Posterior vena cava (tissue), 2 donors: ENCODE results near the gene PER3. TPM values are rescaled to one million over a fixed set of nuclear protein-coding genes. Genes with fewer than 3 reads are reported as not detected.

ENCODE experiments used
- DNase-seq: peaks from one replicate; pipeline ENCODE4 v3.0.0-alpha.2; 2020; ENCODE audit warnings: low spot score
- intact Hi-C, 2 donors: fragments of 100-400 bp; cut with DNase I; formaldehyde crosslinking; loops; one replicate each; pipeline versions ENCODE4 v1.14.1 to v1.14.2; 2022 to 2023
- total RNA-seq, 2 donors: library from RNA; stranded (reverse); fragmentation: NEBNext Ultra II Directional; extraction: Animal tissue kit (Norgen Biotek cat#: 25700); gene quantifications; one replicate each; pipeline ENCODE4 v1.2.1, GENCODE V29; 2021
- donor health status: DM: yes; HTN: yes; CAD: no.
- donor health status: DM: yes; HTN: yes; CAD: no.

The PER3 gene
- total RNA-seq, 2 donors from 2014 or later = 11.3 to 19.0 TPM

DNA sequence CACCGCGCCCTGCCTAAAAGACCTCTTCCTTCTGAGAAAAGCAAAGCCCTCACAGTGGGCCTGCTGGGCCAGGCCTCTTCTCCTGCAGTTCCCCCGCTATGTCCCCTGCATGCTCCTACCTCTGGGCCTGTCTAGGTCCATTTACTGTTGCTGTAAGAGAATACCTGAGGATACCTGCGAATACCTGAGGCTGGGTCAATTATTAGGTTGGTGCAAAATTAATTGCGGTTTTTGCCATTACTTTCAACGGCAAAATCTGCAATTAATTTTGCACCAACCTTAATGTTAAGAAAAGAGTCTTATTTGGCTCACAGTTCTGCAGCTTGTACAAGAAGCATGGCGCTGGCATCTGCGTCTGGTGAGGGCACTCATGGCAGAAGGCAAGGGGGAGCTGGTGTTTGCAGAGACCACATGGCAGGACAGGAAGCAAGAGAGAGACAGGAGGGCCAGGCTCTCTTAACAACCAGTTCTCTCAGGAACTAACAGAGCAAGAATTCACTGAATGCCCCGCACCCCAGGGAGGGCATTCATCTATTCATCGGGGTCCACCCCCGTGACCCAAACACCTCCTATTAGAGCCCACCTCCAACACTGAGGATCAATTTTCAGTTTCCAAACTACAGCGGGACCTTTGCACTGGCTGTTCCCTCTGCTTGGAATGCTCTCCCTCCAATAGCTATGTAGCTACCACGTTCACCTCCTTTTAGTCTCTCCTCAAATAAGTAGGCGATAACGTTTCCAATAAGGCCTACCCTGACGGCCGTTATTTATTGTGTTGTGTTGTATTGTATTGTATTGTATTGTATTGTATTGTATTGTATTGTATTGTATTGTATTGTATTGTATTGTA, 78.3 kb downstream of the PER3 start:
- intact Hi-C loops = no loop called here
- DNase-seq = no peak

DNA sequence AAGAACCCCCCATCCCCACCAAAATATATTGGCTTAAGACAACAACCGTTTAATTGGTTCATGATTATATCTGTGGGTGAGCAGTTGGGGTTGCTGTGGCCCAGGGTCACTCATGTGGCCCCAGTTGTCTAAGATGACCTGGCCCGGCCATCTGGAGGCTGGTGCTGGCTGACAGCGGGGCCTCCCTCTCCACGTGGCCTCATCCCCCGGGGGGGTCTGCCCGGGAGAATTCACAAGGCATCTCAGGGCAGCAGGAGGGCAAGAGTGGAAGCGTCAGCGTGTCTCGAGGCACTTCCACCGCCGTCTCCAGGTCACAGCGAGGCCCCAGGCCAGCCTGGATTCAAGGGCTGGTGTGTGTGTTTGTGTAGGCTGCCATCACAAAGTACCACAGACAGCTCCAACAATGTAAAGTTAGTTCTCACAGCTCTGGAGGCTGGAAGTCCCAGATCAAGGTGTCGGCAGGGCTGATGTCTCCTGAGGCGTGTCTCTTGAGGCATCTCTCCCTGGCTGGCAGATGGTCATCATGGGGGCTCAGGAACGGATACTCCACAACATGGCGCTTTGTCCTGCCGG, 79.8 kb downstream of the PER3 start:
- no peak for DNase-seq
- intact Hi-C loops = no loop called here

DNA sequence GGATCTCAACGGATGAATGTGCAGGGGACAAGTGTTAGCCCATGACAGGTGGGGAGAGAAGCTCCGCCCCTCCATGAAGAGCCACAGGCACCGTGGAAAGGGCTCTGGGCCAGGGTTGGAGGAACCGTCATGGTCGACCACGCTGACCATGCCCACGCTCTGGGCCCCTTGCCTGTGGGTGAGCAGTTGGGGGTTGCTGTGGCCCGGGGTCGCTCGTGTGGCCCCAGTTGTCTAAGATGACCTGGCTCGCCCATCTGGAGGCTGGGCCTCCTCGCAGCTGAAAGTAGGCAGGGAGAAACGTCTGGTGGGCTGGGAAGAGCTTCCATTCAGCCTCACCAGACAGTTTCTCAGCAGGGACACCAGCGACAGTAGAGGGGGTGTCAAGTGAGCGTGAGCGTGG, 81.9 kb downstream of the PER3 start:
- intact Hi-C loops = no loop called here
- DNase-seq = no peak

DNA sequence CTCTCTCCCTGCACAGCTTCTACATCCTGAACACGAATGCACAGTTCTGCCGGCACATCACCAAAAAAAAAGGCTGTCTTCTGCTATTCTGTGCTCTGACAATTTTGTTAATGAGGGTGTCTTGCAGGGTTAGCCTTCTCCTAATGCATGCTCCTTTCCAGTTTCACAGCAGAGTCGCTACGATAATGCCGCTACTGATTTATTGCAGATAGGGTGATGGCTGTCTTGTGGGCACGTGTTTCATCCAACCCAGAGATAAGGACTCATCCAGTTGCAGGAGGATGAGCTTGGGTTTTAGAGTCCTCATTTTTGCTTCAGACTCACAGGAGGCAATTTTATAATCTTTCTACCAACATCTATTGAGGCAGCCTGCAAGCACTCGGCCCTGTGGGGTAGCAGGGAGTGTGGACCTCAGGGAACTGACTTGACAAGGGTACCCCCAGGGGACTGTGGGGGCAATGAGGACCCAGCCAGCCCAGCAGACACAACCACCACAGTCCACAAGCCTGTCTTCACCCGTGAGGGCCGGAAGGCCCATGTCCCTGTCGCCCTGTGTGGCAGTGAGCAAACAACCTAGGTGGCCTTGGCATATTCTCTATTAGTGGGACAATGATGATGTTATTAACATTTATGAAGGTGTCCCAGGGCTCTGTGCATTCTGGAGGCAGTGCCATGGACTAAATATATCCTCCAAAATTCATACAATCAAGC, 84.1 kb downstream of the PER3 start:
- intact Hi-C loops = no loop called here

DNA sequence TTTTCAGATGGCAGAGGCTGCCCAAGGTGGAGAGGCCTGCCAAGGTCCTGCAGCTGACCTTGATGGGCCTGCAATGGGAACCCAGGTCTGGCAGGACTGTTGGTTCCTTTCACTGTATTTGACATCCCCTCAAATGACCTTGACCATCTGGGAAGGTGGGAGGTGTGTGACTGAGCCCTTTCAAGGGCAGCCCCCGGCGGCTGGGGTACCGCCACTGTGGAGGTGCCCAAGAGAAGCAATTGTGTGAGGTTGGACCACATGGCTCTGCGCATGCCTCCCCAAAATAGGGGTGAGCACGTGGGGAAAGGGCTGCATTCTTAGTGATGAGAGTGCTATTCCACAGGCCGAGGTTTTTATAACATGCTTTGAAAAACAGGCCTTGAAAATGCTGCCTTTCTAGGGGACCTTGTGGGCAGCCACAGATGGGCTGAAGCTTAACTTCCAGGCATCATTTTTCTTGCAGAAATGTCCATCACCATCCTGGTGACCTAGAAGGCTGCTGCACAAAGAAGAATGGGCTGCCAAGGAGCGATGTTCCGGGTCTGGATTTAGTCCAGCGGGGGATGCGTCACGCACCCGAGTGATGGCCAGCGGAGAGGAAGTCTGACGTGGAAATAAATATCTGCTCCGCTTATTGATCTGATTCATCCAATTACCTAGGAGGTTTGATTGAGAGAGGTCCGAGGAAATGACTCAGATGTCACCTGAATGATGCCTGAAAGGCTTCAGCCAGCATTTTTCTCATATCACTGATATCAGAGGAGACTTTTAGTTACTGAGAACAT, 85.2 kb downstream of the PER3 start:
- no peak for DNase-seq
- intact Hi-C loops = no loop called here

More for the DNA sequence above, 84.1 kb downstream of the PER3 start:
- no peak for DNase-seq

DNA sequence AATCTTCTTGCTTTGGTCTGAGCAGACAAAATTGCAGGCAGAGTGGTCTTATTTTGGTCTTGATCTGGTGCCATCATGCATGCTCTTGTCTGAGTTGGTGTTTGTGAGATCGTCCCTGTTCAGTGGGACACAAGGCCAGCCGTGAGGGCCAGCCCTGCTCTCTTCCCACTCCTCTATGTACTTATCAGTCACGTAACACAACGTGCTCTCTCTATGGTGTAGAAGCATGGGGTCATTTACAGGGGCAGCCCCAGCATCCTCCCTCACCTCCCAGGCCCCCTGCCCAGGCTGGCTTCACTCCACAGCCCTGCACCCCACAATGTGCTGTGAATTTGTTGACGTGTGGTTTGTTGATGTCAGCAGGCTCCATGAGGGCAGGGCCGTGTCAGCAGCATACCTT, 87.0 kb downstream of the PER3 start:
- intact Hi-C loops = no loop called here

DNA sequence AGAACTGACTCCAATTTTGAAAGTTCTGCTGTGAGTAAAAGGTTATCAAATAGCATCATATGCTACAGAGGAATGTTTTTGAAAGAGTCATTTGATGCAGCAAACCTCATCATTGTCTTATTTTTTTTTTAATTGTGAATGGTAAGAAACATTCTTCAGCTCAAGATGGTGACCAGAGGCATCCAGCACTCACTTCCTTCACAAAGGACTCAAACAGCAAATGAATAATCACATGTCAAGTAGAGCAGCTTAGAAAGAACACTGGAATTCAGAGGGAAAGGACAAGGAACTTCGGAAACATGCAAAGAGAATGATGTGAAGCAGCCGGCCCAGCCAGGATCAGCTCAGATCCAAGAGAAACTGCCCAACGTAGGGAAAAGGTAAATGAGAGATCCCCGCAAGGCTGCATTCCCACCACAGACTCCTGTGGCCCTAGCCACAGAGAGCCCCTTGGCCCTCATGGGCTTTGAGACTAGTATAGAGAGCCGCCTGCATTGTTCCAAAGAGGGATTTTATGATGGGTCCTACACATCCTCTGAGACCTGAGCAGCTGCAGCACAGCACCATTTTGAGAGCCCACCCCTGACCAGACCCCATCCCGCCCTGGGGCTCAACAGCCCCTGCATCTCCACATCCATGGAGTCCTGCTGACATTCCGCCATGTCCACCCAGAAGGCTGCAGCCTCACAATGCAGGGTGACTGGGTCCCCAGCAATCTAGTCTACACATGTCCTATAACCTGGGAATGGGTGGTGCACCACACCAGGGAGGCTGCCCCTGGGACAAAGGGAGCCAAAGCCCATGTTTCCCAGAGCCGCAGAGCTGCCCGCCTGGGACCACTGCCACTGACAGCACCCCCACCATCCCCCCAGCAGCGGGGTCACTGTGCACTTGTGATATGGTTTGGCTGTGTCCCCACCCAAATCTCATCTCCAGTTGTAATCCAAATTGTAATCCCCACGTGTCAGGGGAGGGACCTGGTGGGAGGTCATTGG, 90.0 kb downstream of the PER3 start:
- intact Hi-C loops = no loop called here
- DNase-seq = no peak

More for the DNA sequence above, 87.0 kb downstream of the PER3 start:
- no peak for DNase-seq

DNA sequence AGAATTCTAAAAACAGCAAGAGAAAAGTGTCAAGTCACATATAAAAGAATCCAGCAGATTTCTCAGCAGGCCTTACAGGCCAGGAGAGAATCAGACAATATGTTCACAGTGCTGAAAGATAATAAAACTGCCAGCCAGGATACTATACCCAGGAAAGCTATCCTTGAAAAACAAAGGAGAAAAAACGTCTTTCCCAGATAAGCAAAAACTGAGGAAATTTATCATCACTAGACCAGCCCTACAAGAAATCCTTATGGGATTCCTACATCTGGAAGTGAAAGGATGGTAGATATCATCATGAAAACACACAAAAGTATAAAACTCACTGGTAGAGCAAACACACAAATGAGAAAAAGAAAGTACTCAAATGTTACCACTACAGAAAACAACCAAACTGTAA, 93.9 kb downstream of the PER3 start:
- DNase-seq = no peak
- intact Hi-C loops = no loop called here

DNA sequence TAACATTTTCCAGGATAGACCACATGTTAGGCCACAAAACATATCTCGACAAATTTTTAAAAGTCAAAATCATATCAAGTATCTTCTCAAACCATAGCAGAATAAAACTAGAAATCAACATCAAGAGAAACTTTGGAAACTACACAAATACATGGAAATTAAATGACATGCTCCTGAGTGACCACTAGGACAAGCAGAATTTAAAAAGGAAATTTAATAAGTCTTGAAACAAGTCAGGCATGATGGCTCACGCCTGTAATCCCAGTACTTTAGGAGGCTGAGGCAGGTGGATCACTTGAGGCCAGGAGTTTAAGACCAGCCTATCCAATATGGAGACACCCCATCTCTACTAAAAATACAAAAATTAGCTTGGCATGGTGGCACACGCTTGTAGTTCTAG, 95.1 kb downstream of the PER3 start:
- intact Hi-C loops = no loop called here
- DNase-seq = no peak

DNA sequence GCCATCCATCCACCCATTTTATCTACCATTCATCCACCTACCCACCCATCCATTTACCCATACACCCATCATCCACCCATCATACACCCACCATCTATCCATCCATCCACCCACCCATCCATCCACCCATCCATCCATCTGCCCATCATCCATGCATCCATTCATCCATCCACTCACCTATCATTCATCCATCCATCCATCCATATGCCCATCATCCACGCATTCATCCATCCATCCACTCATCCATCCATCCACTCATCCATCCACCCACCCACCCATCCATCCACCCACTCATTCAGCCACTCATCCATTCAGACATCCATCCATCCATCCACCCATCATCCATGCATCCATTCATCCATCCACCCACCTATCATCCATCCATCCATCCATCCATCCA, 100.7 kb downstream of the PER3 start:
- DNase-seq = no peak
- intact Hi-C loops = no loop called here

DNA sequence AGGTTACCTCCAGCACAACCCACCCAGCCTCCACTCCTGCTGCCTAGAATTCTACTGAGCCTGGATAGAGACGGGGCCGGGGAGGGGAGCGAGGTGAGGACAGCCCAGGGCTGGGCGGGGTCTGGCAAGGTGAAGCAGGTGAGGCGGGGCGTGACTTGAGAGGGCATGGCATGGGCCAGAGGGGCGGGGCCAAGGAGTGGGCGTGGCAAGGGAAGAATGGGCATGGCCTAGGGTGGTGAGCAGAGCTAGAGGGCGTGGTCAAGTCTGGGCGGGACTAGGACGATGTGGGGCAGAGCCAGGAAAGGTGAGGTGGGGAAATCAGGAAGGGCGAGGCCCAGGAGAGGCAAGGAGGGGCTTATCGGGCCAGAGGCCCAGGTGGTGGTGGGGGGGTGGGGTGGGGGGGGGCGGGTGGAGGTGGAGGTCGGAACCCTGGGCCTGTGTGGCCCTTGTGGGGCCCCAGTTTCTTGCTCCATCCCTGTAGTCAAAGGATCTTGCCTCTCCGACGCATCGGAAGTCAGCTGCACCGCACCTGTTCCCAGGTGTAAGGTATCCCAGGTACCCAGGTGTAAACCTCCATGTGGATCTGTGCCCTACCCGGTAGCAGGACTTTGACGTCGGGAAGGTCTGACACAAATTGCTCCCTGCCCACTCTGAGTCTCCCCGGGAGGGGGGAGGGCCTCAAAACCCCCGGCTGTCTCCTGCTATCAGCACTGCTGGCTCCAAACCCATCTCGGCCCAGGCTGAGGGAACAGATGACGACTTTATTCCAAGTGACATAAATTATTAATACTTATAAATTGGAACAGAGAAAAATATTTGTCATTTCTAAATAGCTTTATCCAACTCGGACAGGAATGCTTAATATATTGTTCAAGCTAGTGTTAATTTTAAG, 101.7 kb downstream of the PER3 start:
- intact Hi-C loops = no loop called here
- no peak for DNase-seq

DNA sequence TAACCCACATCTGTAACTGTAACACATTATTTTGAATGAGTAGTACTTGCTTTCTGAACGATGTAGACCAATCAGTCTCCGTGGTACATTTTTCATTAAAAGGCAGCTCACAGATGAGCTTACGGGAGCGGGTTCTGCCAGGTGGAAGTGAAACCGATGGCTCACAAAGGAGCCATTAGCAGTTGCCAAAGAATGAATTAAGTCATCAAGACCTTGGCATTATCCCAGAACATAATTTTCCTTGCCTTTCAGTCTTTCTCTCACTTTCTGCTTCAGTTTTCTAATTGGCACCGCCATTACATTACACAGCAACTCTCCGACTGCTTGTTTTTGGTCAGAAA, 102.3 kb downstream of the PER3 start:
- intact Hi-C loops = no loop called here
- DNase-seq = no peak

DNA sequence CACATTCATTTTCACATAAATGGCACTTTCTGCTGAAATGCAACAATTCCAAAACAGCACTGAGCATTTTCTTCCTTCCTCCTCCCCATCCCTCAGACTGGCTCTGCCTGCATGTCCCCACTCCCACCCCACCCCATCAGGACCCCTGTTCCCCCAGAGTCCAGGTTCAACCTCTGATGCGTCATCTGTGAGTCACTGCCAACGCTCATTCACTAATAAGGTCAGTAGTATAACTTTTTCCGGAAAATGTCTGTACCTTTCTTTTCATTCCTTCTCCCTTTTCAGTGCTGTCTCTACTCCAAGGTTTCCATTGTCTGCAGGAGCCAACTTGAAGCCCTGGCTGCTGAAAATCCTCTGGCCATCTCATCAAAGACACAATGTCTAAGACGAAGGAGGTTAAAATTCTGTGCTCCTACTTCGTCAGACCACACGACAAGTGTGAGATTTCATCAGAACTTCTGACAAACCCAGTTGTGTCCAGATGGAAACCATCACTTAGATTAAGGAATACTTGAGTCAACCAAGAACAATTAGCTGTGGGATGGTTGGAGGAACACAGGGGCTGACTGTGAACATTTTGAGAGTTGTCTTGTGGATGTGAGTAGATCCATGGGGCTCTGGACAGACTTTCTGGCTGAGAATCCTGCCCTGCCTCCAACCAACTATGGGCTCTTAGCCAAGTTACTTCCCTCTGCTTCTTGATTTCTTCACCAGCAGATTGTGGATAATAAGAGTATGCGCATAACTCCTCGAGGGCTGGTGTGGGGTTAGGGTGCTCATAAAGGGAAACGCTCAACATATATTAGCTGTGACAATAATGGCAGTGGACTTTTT, 104.4 kb downstream of the PER3 start:
- no peak for DNase-seq
- intact Hi-C loops = no loop called here

DNA sequence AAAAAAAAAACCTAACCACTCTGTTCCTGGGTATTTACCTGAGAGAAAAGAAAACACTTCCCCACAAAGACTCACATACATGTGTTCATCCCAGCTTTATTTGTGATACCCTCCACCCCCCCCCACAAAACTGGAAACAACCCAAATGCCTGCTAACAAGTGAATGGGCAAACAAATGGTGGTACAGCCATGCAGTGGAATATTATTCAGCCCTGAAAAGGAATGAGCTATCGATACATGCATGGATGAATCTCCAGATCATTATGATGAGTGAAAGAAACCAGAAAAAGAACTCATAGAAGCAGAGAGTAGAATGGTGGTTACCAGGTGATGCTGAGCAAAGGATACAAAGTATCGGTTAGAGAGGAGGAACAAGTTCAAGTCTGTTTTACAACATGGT, 106.8 kb downstream of the PER3 start:
- intact Hi-C loops = loop anchor here in 1 of 2 donors (5.0 to 10.0 kb wide), 2 partner anchors 76 to 956 kb away; no protein-coding TSS in a partner anchor
- no peak for DNase-seq

DNA sequence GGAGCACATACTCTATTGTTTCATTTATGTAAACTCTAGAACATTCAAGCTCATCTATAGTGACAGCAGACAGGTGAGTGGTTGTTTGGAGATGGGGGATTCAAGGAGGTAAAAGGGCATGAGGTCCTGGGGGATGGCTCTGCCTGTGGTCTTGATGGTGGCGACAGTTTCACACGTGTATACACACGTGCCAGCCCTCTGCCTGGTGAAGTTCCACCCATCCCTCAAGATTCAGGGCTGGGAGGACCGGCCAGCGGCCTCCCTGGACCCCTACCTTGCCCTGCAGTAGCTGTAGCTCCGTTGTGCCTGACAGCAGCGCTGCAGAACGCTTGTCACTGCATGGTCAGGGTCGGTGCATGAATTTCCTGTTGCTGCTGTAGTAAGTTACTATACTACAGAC, 107.7 kb downstream of the PER3 start:
- DNase-seq = no peak
- intact Hi-C loops = loop anchor here in 1 of 2 donors (5.0 to 10.0 kb wide), 2 partner anchors 77 to 955 kb away; no protein-coding TSS in a partner anchor

DNA sequence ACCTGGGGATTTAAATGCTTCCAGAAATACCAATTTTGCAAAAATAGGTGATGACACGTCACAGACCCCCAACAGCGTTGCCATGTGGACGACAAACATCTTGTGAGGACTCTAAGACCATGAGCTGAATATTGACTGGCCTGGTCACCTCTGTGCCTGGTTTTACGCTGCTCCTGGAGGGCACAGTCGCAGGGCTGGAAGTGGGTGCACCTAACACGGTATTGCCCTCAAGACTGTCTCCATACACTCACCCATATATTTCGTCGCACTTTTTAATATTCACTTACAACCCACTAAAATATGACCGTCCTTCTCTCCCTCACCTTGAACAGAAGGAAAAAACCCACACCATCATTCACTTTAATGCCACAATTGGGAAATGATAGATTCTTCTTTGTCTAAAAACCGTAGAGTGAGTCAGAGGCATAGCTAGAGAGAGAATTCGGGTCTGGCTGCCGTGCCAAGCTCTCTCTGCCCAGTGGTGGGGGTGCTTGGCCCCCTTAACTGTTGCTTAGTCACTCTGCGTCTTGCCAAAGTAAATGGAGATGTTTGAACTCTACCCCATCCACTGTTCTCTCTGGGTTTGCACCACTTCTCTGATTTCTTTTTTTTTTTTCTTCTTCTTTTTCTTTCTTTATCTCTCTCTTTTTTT, 109.6 kb downstream of the PER3 start:
- intact Hi-C loops = loop anchor here in 1 of 2 donors (5.0 to 10.0 kb wide), 2 partner anchors 79 to 954 kb away; no protein-coding TSS in a partner anchor
- no peak for DNase-seq
